Lung (tissue), 12 donors: ENCODE measurements around the gene GLT8D1. TPM values are rescaled to one million over a fixed set of nuclear protein-coding genes. Genes with fewer than 3 reads are reported as not detected.

ENCODE experiments used
- ATAC-seq: fragments of 200-7000 bp; cut with Tn5 transposase; one replicate; pipeline ENCODE4 v1.9.1; 2020; ENCODE audit warnings: moderate number of reproducible peaks; ENCODE audit not compliant: insufficient read depth, low FRiP score
- DNase-seq, 3 donors: peaks; one replicate each; pipeline ENCODE4 v3.0.0-alpha.2; 2013 to 2017
- H3K27ac ChIP-seq, 2 donors: one replicate each; pipeline ENCODE4 v1.5.1; 2013; ENCODE audit warnings: mild to moderate bottlenecking in 2 of 2, moderate library complexity in 2 of 2, control low read depth in 1 of 2, inconsistent platforms in 1 of 2, low read depth in 1 of 2, low read length in 1 of 2
- H3K27me3 ChIP-seq, 3 donors: one replicate each; pipeline ENCODE4 v1.5.1; 2013; ENCODE audit warnings: low read length in 2 of 3; ENCODE audit not compliant: control insufficient read depth in 3 of 3, insufficient read depth in 3 of 3
- H3K36me3 ChIP-seq, 4 donors: one replicate each; pipeline ENCODE4 v1.5.1; 2013; ENCODE audit warnings: low read length in 4 of 4, mild to moderate bottlenecking in 1 of 4, moderate library complexity in 1 of 4; ENCODE audit not compliant: control insufficient read depth in 4 of 4, insufficient read depth in 4 of 4
- H3K4me1 ChIP-seq, 5 donors: one replicate each; pipeline ENCODE4 v1.5.1; 2013; ENCODE audit warnings: low read length in 5 of 5, mild to moderate bottlenecking in 2 of 5, moderate library complexity in 1 of 5; ENCODE audit not compliant: control insufficient read depth in 5 of 5, insufficient read depth in 5 of 5
- H3K4me3 ChIP-seq: one replicate; pipeline ENCODE4 v1.5.1; 2013; ENCODE audit warnings: mild to moderate bottlenecking, control low read depth, moderate library complexity
- H3K9ac ChIP-seq, 2 donors: one replicate each; pipeline ENCODE4 v1.5.1; 2013; ENCODE audit warnings: low read length in 2 of 2, control low read depth in 1 of 2; ENCODE audit not compliant: insufficient read depth in 1 of 2
- H3K9me3 ChIP-seq, 4 donors: one replicate each; pipeline ENCODE4 v1.5.1; 2013; ENCODE audit warnings: low read length in 3 of 4, mild to moderate bottlenecking in 1 of 4, moderate library complexity in 1 of 4; ENCODE audit not compliant: control insufficient read depth in 4 of 4, insufficient read depth in 3 of 4
- CTCF ChIP-seq: IDR thresholded peaks from 2 replicates; pipeline ENCODE4 v1.5.1; 2012; ENCODE audit warnings: mild to moderate bottlenecking; ENCODE audit errors: control extremely low read depth, extremely low read depth
- WGBS, 2 donors: extraction: QIAGEN DNeasy Blood & Tissue Kit; methylation state at CpG; one replicate each; pipeline ENCODE4 v1.1.7; 2013; 5-methylcytosine and 5-hydroxymethylcytosine counted together
- polyA plus RNA-seq, 2 donors: library from polyadenylated mRNA; stranded (reverse); fragments of 200-250 nt; gene quantifications; one replicate each; pipeline ENCODE4 v1.2.1, GENCODE V29; 2013
- total RNA-seq, 2 donors: library from RNA; depleted of rRNA in 1 of 2; stranded (reverse); fragments of >200 nt in 1 of 2; gene quantifications; one replicate each; pipeline ENCODE4 v1.2.1, GENCODE V29; 2014 to 2021
- donor health status: control.
- donor health status: control.
- donor health status: Bipolar disorder and iron deficiency.
- donor health status: healthy.
- donor health status: DM: yes; HTN: yes; CAD: no.

The GLT8D1 gene
- total and polyA plus RNA-seq, 4 donors: 35.4 to 85.5 (median 48.3) TPM

GRCh38 chr3:52724511-52724910 lies 18.9 kb upstream of the GLT8D1 start:
- Histone ChIP-seq H3K4me3 (no peak overlapping the region), H3K27ac (no peak overlapping the region), H3K4me1 (no peaks in the 10 kb centered on the region), H3K36me3 (peaks cover 0 to 9% (median 7%) of the 10 kb centered on the region in 4 donors), H3K27me3 (no peaks in the 10 kb centered on the region), H3K9ac (no peak overlapping the region), H3K9me3 (peaks cover 0 to 4% (median under 1%) of the 10 kb centered on the region in 4 donors)
- 97 to 98% methylated on average over 1 of the region's 1 CpG for WGBS, 2 donors
- ATAC-seq (no peak), DNase-seq (no peak)
- no peak for TF ChIP-seq CTCF

GRCh38 chr3:52723935-52724334 lies 18.3 kb upstream of the GLT8D1 start:
- Histone ChIP-seq H3K27me3 (no peaks in the 10 kb centered on the region), H3K27ac (no peak overlapping the region), H3K4me3 (no peak overlapping the region), H3K4me1 (no peaks in the 10 kb centered on the region), H3K36me3 (peaks cover 3 to 12% (median 8%) of the 10 kb centered on the region in 4 donors), H3K9ac (no peak overlapping the region), H3K9me3 (peaks cover 0 to 3% (median under 1%) of the 10 kb centered on the region in 4 donors)
- DNase-seq (no peak), ATAC-seq (no peak)
- no peak for TF ChIP-seq CTCF
- 97 to 98% methylated on average over 5 of the region's 5 CpGs for WGBS, 2 donors

- Histone ChIP-seq H3K27ac (no peak overlapping the region), H3K4me1 (no peaks in the 10 kb centered on the region), H3K4me3 (no peak overlapping the region), H3K9ac (no peak overlapping the region), H3K27me3 (no peaks in the 10 kb centered on the region), H3K36me3 (peaks cover 4 to 12% (median 7%) of the 10 kb centered on the region in 4 donors), H3K9me3 (no peaks in the 10 kb centered on the region)
- no peak for ATAC-seq
- DNase-seq: no peak
- TF ChIP-seq CTCF: no peak
- WGBS, 2 donors: 88 to 93% methylated on average over 7 of the region's 7 CpGs
These were observed 16.9 kb upstream of the GLT8D1 start for GRCh38 chr3:52722491-52722890.

GRCh38 chr3:52721730-52722008 lies 16.1 kb upstream of the GLT8D1 start:
- no peak overlapping the region for H3K4me3 ChIP-seq
- H3K27ac ChIP-seq: no peak overlapping the region
- TF ChIP-seq CTCF: no peak
- WGBS, 2 donors: 90 to 91% methylated on average over 1 of the region's 1 CpG
- no peaks in the 10 kb centered on the region for H3K4me1 ChIP-seq
- H3K9me3 ChIP-seq: no peaks in the 10 kb centered on the region
- peaks cover 4 to 12% (median 8%) of the 10 kb centered on the region in 4 donors for H3K36me3 ChIP-seq
- no peak overlapping the region for H3K9ac ChIP-seq
- H3K27me3 ChIP-seq: no peaks in the 10 kb centered on the region
- ATAC-seq: no peak
- DNase-seq: no peak
